Activated CD4-positive, CD25-positive, alpha-beta regulatory T cell treated with anti-CD3 and anti-CD28 coated beads, Interleukin-2, amount 50 U/mL, for 72 hours (primary cell): Measurements from ENCODE around the gene FFAR3.

Experiments
- DNase-seq: peaks from one replicate; pipeline ENCODE4 v3.0.0; 2021

FFAR3 gene, protein sequence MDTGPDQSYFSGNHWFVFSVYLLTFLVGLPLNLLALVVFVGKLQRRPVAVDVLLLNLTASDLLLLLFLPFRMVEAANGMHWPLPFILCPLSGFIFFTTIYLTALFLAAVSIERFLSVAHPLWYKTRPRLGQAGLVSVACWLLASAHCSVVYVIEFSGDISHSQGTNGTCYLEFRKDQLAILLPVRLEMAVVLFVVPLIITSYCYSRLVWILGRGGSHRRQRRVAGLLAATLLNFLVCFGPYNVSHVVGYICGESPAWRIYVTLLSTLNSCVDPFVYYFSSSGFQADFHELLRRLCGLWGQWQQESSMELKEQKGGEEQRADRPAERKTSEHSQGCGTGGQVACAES

GRCh38 chr19:35357867-35358573 lies at the start of gene FFAR3:
Gene FFAR3, plus strand, starts transcription at chr19:35358460. Its CDS starts 431 bp downstream, at chr19:35358891.
- DNase-seq, result no peak

- no peak for DNase-seq
Observed at GRCh38 chr19:35308910-35309309, 49.4 kb upstream of the FFAR3 start.

- no peak for DNase-seq
Observed at GRCh38 chr19:35309481-35310279, 48.6 kb upstream of the FFAR3 start.

DNA sequence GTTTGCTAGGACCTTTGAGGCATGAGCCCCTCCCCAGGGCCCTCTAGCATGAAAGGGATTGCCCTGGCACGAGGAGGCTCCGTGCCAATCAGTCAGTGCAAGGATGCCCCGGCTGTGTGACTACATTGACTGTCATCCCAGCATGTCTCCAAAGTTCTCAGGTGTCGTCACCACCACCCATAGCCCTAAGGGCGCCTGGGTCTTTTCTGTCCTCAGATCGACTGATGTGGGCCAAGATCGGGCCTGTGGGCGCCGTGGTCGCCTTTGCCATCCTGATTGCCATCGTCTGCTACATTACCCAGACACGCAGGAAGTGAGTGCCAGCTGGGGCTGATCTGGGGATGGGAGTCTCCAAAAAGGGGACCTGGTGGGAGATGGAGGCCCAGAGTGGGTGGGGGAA lies 47.9 kb upstream of the FFAR3 start:
- DNase-seq, result no peak

DNA sequence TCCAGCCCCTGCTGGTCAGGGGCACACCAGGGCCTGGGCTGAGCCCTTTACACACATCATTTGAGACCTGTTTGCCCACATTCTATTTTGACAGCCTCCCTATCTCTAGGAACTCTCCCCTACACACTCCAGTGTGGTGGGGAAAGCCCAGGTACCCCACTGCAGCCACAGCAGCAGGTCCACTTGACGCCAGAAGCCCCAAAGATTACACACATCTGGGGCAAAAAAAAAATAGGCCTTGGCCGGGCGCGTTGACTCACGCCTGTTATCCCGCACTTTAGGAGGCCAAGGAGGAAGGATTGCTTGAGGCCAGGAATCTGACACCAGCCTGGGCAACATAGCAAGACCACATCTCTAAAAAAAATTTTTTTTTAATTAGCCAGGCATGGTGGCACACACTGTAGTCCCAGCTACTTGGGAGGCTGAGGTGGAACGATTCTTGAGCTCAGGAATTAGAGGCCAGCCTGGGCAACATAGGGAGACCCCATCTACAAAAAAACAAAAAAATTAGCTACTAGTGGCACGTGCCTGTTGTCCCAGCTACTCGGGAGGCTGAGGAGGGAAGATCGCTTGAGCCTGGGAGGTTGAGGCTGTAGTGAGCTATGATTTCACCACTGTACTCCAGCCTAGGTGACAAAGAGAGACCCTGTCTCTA lies 47.3 kb upstream of the FFAR3 start:
- DNase-seq, result no peak

- no peak for DNase-seq
Observed at GRCh38 chr19:35311901-35312665, 46.2 kb upstream of the FFAR3 start.

DNA sequence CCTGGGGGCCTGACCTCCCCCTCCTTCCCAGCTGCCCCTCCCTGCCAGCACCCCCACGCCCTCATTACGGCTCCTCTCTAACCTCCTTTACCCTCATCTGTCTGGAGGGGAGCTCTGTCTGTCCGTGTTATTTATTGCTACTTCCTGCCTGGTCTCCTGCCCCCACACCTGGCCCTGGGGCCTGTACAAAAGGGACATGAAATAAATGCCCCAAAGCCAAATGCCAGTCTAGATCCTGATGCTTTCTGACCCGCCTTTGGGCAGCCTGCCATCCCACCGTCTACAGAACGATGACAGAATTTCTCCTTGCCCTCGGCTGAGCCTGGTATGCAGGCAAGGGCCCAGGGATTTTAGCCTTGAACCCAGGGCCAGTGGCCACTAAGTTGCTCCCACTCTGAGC lies 44.7 kb upstream of the FFAR3 start:
- DNase-seq, result no peak

DNA sequence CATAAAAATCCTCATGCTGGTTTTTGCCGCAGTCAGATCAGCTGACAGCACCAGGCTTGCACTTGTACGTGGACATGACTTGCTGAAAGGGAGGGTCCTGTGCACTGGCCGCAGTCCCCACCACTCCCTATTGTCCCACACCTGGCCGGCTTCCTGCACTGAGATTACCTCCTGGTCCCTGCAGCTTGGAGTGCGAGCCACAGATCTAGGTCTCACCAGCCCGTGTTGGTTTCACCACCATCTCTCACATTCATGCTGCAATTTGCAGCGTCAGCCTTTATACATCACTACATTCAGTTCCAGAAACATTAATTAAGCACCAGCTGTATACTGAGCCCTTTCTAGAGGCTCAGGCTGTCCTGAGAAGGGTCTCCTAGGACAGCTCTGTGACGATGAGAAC lies 44.2 kb upstream of the FFAR3 start:
- DNase-seq, result no peak

DNA sequence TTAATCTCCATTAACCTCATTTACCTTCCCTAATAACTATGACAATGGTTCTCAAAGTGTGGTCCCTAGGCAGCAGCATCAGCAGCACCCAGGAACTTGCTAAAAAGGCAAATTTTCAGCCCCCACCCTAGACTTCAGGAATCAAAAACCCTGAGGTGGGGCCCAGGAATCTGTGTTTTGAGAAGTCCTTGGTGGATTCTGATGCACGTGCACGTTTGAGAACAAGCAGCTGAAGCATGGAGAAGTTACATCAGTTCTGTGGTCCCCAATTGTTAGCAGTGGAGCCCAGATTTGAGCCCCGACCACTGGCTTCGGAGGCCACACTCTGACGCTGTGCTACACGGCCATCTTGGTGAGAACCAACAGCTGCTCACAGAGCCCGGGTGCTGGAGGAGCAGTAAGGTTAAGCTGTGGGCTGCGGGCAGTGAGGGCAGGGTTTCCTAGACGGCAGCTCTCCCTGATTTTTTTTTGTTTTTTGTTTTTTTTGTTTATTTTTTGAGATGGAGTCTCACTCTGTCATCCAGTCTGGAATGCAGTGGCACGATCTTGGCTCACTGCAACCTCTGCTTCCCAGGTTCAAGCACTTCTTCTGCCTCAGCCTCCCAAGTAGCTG lies 43.3 kb upstream of the FFAR3 start:
- no peak for DNase-seq

DNA sequence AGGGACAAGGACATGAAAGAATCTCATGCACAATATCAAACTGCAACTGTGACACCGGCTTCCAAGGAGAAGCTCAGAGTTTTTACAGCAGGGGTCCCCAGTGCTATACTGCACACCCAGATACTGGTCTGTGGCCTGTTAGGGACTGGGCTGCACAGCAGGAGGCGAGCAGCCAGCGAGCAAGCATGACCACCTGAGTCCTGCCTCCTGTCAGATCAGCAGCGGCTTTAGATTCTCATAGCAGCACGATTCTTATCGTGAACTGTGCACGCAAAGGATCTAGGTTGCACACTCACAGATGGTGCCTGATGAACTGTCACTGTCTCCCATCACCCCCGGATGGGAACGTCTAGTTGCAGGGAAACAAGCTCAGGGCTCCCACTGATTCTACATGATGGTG lies 42.4 kb upstream of the FFAR3 start:
- DNase-seq, result no peak

DNA sequence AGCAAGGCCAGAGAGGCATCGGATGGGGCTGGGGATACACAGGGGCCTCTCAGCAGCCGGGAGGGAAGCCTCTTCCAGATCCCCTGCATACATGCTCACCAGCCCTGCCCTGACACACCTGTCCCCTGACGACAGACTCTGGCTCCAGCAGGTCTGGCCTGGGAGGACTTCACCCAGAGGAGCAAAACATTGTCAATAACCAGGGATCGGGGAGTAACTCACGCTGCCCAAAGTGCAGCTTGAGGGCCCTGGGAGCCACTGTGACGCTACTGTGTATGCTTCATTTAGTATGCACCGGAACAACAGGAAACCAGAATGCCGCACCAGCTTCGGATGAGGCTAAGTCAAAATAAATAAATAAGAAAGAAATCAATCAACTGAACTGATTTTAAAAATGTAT lies 41.7 kb upstream of the FFAR3 start:
- no peak for DNase-seq

DNA sequence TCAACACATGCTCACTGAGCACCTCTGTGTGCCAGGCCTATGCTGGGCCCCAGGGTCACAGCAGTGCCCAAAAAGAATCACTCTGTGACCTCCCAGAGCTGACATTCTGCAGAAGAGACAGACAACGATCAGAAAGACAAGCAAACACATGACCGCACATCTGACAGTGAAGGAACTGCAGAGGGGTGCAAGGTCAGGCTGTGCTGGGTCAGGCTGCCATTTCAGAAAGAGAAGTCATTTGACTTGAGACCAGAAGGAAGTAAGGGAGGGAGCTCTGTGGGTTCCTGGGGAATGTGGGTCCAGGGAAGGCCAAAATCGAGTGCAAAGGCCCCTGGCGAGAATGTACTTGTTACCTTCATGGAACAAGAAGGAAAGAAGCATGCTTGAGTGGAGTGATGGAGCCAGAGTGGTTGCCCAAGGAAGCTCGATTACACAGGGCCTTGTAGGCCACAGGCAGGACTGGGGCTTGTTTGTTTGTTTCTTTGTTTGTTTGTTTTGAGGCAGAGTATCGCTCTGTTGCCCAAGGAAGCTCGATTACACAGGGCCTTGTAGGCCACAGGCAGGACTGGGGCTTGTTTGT lies 40.7 kb upstream of the FFAR3 start:
- DNase-seq, result no peak

- DNase-seq, result no peak
Observed at GRCh38 chr19:35318679-35319448, 39.4 kb upstream of the FFAR3 start.

- DNase-seq, result no peak
Observed at GRCh38 chr19:35320065-35320713, 38.1 kb upstream of the FFAR3 start.

GRCh38 chr19:35321291-35321690 lies 37.0 kb upstream of the FFAR3 start:
- no peak for DNase-seq

DNA sequence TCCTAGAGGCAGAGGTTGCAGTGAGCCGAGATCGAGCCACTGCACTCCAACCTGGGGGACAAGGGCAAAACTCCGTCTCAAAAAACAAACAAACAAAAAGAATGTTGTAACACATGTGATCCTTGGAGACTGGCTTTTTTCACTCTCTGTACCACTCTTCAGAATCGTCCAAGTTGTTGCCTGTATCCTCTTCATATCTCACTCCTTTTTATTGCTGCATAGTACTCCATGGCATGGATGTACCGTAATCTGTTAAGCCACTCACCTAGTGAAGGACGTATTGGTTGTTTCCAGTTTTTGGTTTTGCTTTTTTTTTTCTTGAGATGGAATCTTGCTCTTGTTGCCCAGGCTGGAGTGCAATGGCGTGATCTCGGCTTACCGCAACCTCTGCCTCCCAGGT lies 36.2 kb upstream of the FFAR3 start:
- no peak for DNase-seq

- no peak for DNase-seq
Observed at GRCh38 chr19:35327642-35328041, 30.6 kb upstream of the FFAR3 start.

- no peak for DNase-seq
Observed at GRCh38 chr19:35328851-35329285, 29.4 kb upstream of the FFAR3 start, which contains the start of gene CD22. Gene CD22, plus strand, starts transcription at chr19:35329187. Its CDS starts 2,854 bp downstream, at chr19:35332041.

DNA sequence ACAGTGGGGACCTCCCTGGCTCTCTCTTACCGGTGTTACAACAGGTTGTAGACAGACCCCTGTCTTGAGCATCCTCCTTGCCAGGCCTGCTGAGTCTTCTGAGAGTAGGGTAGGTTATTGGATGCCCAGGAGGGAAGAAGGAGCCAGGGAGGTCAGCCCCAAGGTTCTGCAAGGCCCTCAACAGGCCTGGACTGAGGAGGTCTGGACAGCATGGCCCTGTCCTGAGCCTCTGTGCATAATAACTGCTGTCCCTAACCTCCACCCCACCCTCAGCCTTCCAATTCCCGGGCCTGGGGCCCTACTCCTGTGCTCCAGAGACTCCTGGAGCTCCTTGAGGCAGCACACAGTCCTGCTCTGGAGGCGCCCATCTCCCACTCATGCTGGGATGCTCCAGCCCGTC lies 28.9 kb upstream of the FFAR3 start:
- no peak for DNase-seq

GRCh38 chr19:35330475-35330874 lies 27.8 kb upstream of the FFAR3 start:
- DNase-seq, result no peak
